ENCODE data around the gene SLC18B1.

DNA sequence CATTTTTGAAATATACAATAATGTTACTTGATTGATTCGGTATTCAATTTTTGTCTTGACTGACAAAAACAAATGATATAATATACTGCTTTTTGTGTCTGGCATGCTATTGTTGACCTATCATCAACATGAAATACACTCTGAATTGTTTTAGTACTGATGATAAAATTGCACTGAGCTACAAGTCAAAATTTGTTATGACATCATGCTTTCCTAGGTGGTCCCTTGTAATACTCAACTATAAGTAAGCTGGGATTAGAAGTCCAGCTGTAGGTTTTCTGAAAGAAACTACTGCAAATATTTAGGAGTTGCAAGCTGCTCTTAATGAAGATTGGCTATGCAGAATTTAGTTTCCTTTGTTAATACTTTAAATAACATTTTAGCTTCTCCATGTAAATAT, 32.9 kb downstream of the SLC18B1 start:
- TF ChIP-seq, protein P1, sequence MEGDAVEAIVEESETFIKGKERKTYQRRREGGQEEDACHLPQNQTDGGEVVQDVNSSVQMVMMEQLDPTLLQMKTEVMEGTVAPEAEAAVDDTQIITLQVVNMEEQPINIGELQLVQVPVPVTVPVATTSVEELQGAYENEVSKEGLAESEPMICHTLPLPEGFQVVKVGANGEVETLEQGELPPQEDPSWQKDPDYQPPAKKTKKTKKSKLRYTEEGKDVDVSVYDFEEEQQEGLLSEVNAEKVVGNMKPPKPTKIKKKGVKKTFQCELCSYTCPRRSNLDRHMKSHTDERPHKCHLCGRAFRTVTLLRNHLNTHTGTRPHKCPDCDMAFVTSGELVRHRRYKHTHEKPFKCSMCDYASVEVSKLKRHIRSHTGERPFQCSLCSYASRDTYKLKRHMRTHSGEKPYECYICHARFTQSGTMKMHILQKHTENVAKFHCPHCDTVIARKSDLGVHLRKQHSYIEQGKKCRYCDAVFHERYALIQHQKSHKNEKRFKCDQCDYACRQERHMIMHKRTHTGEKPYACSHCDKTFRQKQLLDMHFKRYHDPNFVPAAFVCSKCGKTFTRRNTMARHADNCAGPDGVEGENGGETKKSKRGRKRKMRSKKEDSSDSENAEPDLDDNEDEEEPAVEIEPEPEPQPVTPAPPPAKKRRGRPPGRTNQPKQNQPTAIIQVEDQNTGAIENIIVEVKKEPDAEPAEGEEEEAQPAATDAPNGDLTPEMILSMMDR (IDR thresholded peaks at IDR 0.05): no peak
- no peak for TF ChIP-seq POLR2A (IDR thresholded peaks at IDR 0.05)
